Measurements from ENCODE around the gene PTGES.

The PTGES gene

DNA sequence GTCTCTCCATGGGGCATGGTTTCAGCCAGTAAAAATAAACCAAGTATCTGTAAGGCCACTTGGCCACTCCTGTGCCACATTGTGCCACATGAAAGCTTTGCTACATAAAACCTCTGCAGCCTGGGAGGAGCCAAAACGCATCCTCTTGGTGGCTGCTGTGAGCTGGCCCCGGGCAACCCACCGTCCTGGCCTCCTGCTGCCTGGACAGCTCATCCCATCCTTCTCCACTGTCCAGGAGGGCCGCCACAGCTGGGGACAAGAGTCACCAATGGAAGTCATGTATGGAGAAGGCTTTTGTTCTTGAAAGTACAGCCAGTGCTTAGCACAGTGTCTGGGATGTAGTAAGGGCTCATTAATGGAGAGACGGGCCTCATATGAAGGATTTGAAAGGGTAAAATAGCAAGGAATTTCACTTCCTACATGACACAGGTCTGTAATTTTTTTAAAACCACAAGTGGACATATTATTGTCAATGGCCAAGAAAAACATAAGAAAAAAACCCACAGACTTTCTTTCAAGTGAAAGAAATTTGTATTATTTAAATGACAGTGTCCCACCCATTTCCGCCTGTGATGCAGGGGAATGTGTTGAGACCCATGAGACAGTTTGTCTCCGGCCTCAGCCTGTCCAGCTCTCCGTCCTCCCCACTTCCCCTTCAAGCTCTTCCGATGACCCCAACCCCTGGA lies 6.6 kb downstream of the PTGES start:
- DNase-seq (ENCODE audit: low spot score), result no peak

- peak; percentile 19 for DNase-seq (ENCODE audit: low spot score)
Observed at GRCh38 chr9:129745200-129745599, 7.6 kb downstream of the PTGES start.

DNA sequence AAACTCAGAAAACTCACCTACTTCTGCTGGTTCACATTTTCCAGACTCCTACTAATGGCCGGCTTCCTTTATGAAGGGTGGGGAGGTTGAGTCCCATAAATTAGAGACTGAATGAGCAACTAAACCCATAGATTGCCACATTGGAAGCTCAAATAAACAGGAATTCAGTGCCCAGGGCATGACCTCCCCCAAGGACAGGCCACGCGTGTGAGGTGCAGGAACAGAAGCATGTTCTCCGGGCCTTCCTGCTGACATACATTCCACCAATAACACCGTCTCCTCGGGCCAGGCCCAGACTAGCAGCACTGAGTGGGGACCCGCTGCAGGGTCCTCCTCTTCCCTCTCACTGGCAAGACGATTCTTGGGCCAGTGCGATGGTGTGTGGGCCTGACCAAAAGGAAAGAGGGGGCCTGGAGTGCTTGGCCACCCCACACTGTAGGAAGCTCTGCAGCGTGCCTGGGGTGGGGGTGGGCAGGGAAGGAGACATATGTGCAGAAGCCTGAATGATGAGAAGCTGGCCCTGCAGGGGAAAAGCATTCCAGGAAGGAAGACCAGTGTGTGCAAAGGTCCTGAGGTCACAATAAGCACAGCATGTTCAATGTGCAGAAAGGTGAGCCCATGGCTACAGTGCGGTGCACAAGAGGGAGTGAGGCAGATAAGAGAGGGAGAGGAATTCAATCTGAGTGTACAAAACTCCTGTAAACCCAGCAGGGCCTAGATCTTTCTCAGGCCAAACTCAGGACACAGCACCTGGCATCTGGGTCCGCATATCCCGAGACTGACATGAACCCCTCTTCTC lies 12.0 kb downstream of the PTGES start:
- no peak for DNase-seq (ENCODE audit: low spot score)

- no peak for DNase-seq (ENCODE audit: low spot score)
Observed at GRCh38 chr9:129740174-129740573, 12.7 kb downstream of the PTGES start.

DNA sequence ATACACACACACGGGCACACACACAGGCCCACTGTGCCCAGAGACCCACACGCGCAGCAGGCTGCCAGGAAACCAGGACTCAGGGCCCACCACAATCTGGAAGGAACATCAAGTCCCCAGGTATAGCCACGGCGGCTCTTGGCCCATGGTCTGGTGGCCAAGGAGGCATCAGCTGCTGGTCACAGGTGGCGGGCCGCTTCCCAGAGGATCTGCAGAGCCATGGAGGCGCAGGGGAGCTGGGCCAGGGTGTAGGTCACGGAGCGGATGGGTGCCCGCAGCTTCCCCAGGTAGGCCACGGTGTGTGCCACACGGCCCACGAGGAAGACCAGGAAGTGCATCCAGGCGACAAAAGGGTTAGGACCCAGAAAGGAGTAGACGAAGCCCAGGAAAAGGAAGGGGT lies 13.4 kb downstream of the PTGES start:
- no peak for DNase-seq (ENCODE audit: low spot score)

GRCh38 chr9:129737479-129738274 lies 15.2 kb downstream of the PTGES start:
- peak; percentile 75 for DNase-seq (ENCODE audit: low spot score)

GRCh38 chr9:129736334-129736733 lies 16.5 kb downstream of the PTGES start:
- no peak for DNase-seq (ENCODE audit: low spot score)

DNA sequence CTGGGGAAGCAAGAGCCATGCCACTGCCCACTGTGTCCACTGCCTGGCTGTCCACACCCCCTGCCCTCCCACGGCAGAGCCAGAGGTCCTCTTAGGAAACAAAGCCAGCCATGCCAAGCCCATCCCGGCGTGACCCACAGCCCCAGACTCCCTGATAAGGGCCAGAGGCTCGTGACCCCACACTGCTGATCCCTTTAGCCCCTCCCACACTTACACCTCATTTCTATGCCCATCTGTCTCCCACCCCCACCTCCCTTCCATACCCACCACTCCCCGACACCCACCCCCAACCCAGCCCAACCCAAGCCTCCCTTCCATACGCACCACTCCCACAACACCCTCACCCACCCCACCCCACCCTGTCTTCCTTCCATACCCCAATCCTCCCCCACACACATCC lies 17.3 kb downstream of the PTGES start:
- no peak for DNase-seq (ENCODE audit: low spot score)

DNA sequence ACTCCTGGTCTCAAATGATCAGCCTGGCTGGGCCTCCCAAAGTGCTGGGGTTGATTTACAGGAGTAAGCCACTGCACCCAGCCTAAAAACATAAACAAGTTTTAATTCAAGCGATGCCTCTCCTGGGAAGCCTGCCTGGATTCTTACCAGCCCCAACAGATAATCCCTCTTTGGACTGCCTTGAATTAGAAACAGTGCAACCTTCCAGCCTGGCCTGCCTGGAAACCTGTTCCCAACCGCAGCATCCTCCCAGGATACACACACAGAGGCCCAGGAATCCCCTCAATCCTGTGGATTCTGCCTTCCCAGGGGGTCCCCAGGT lies 19.2 kb downstream of the PTGES start:
- no peak for DNase-seq (ENCODE audit: low spot score)

DNA sequence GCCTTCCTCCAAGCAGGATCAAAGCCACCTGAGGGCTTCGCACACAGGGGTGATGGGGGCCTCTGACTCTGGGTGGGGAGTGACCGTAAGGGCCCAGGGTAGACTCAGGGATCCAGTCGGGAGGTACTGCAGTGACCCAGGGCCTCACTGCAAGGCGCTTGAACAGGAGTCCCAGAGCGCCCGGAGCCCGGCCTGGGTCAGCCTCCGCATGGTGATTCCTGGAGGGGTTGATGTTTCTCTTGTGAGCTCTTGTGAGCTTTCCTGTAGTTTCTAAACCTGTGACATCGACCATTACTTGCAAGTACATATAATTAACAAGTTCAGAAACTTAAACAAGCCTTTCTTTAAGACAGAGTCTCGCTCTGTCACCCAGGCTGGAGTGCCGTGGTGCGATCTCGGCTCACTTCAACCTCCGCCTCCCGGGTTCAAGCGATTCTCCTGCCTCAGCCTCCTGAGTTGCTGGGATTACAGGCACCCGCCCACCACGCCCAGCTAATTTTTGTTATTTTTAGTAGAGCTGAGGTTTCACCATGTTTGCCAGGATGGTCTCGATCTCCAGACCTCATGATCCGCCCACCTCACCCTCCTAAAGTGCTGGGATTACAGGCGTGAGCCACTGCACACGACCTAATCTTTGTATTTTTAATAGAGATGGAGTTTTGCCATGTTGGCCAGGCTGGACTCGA lies 19.8 kb downstream of the PTGES start:
- no peak for DNase-seq (ENCODE audit: low spot score)

DNA sequence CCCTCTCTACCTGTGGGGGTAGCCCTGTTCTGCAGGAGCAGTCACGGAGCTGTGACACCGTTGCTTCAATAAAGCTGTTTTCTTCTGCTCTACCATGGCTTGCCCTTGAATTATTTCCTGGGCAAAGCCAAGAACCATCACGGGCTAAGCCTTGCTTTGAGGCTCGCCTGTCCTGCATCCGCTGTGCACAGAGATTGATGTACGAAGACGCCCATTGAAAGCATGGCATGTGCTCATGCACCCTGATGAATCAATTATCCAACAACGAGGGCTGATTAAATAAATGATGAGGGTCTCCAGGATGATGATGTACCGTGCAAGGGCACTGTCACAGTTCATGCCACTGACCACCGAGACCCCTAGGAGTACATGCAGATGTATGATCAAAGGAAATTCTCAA lies 20.7 kb downstream of the PTGES start:
- DNase-seq (ENCODE audit: low spot score), result no peak

GRCh38 chr9:129731477-129732085 lies 21.3 kb downstream of the PTGES start:
- DNase-seq (ENCODE audit: low spot score), result no peak

DNA sequence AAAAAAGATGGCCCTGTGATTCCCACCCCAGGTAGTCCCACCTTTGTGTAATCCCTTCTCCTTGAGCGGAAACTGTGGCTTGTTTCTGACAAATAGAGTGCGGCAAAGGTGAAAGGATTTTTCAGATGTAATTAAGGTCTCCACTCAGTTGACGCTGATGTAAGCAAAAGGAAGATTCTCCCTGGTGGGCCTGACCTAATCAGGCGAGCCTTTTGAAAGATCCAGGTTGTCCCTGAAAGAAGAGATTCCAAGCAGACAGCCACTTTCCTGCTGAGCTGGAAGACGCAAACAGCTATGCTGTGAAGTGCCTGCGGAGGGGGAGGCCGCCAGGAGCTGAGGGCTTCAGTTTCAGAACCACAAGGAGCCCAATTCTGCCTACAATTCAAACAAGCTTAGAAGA lies 24.1 kb downstream of the PTGES start:
- no peak for DNase-seq (ENCODE audit: low spot score)

- peak; percentile 59 for DNase-seq (ENCODE audit: low spot score)
Observed at GRCh38 chr9:129726322-129727160, 26.3 kb downstream of the PTGES start.

- no peak for DNase-seq (ENCODE audit: low spot score)
Observed at GRCh38 chr9:129725795-129726251, 27.0 kb downstream of the PTGES start.

DNA sequence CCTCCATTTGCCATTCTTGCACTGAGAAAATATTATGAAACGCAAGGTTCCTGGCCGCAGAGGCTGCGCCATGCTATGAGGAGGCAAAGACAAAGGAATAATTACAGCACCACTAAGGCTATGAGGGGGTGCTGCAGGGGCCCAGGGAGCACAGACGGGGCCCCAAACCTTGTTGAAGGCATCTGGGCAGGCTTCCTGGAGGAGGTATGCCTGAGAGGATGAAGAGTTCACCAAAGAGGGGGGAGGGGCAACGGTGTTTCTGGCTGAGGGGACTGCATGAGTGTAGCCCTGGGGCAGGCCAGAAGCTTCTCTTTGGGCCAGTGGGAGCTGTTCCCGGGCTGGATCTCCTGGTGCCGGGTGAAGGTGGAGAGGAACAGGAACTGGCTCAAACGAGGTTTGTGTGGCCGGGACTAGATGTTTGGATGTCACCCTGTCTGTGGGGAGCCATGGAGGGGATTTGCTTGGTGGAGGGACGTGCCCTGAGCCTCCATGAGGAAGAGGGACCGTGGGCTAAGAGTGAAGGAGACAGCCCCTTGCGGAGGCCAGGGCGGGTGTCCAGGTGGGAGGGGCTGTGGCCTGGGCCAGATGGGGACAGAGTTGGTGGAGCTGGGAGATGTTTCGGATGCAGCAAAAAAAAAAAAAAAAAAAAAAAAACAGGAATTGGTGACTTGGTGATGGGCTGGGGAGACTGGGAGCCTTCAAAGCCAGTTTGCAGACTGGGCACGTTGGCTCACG lies 28.2 kb downstream of the PTGES start:
- no peak for DNase-seq (ENCODE audit: low spot score)

GRCh38 chr9:129722913-129723312 lies 29.9 kb downstream of the PTGES start:
- no peak for DNase-seq (ENCODE audit: low spot score)

- no peak for DNase-seq (ENCODE audit: low spot score)
Observed at GRCh38 chr9:129720865-129721545, 31.8 kb downstream of the PTGES start.

DNA sequence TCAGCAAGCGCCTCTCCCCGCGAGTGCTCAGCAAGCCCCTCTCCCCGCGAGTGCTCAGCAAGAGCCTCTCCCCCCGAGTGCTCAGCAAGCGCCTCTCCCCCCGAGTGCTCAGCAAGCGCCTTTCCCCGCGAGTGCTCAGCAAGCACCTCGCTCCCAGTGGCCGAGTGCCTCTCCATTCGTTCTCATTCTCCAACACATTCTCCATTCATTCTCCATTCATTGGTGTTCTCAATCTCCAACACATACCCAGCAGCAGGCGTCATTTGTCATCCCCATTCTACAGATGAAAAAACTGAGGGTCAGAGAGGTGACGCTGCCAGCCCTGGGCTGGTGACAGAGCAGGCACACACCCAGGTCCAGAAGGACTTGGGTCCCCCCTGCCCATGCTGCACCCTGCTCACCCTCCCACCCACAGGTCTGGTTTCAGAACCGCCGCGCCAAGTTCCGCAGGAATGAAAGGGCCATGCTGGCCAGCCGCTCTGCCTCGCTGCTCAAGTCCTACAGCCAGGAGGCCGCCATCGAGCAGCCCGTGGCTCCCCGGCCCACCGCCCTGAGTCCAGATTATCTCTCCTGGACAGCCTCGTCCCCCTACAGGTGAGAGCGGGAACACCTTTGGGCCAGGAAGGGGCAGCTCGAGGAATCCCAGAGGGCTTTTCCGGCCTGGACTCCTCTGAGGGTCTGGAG lies 32.5 kb downstream of the PTGES start:
- DNase-seq (ENCODE audit: low spot score), result no peak
